AG09319 (cell line): ENCODE data around the gene USP48.

Source experiments
- DNase-seq: peaks from one replicate; pipeline ENCODE4 v3.0.0-alpha.2; 2010; ENCODE audit warnings: low read depth; ENCODE audit errors: extremely low read depth
- TF ChIP-seq, protein P1 (sequence below): IDR thresholded peaks from 2 replicates; pipeline ENCODE4 v1.5.1; 2011; ENCODE audit warnings: low read depth, mild to moderate bottlenecking, inconsistent platforms, low read length, moderate library complexity

Gene USP48

DNA sequence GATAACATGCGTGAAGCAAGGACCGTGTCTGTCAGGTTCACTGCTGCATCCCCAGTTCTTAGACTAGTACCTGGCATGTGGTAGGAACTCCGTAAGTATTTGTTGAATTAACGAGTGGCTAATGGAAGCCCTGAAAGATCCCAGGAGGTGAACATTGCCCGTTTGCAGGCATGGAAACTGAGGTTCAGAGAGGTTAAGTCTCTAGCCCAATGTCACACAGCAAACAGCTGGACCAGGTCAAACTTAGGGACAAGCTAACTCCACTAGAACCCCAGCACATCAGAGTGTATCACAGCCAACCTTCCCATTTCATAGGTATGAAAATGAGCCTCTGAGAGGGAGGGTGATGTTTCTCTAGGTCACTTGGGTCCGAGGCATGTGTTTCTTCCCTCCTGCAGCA, 141.4 kb downstream of the USP48 start:
- TF ChIP-seq, protein P1, sequence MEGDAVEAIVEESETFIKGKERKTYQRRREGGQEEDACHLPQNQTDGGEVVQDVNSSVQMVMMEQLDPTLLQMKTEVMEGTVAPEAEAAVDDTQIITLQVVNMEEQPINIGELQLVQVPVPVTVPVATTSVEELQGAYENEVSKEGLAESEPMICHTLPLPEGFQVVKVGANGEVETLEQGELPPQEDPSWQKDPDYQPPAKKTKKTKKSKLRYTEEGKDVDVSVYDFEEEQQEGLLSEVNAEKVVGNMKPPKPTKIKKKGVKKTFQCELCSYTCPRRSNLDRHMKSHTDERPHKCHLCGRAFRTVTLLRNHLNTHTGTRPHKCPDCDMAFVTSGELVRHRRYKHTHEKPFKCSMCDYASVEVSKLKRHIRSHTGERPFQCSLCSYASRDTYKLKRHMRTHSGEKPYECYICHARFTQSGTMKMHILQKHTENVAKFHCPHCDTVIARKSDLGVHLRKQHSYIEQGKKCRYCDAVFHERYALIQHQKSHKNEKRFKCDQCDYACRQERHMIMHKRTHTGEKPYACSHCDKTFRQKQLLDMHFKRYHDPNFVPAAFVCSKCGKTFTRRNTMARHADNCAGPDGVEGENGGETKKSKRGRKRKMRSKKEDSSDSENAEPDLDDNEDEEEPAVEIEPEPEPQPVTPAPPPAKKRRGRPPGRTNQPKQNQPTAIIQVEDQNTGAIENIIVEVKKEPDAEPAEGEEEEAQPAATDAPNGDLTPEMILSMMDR = no peak
- no peak for DNase-seq

DNA sequence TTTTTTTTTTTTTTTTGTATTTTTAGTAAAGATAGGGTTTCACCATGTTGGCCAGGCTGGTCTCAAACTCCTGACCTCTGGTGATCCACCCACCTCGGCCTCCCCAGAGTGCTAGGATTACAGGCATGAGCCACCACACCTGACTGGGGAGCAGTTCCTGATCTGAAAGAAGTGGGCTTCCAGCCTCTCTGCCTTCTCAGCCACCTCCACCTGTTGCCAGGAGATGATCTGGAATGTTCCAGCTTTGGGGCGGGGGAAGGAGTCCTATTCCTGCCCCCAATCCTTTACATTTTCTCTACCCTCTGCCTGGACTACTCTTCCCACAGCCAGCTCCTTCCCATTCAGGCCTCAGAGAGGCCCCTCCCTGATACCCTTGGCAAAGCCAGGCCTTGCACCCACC, 141.9 kb downstream of the USP48 start:
- no peak for DNase-seq
- TF ChIP-seq, protein P1 = no peak

DNA sequence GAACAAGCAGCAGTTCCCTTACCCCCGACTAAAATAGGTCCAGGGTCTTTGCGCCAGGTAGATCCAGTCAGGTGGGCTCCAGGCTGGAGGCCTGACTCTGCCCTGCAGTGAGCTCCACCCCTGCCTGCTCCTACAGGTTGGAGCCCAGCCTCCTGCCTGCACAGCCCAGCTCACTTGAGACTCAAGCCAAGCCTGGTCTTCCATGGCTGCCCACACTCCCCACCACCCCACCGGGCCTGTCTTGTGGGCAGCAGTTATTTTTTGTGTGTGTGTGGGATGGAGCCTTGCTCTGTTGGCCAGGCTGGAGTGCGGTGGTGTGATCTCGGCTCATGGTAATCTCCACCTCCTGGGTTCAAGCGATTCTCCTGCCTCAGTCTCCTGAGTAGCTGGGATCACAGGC, 142.3 kb downstream of the USP48 start:
- DNase-seq = no peak
- TF ChIP-seq, protein P1 = no peak

DNA sequence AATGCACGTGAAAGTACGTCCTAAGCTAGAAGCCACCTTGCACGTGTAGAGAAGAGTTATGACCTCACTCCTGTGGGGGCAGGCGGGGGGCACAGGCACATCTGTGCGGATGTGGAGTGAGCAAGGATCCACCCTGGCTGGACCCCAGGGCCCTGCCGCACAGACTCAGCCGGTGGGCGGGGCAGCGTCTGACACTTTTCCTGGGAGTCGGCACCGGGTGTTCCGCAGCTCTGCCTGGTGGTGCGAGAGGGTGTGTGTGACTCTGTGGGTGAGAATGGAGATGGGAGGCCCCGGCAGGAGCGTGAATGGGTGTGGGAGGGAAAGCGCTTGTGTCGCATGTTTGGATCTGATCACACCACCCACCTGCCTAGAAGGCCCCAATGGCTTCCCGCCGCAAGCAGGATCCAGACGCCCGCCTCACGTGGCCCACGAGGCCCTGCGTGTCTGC, 143.3 kb downstream of the USP48 start:
- DNase-seq = no peak
- TF ChIP-seq, protein P1 = no peak

DNA sequence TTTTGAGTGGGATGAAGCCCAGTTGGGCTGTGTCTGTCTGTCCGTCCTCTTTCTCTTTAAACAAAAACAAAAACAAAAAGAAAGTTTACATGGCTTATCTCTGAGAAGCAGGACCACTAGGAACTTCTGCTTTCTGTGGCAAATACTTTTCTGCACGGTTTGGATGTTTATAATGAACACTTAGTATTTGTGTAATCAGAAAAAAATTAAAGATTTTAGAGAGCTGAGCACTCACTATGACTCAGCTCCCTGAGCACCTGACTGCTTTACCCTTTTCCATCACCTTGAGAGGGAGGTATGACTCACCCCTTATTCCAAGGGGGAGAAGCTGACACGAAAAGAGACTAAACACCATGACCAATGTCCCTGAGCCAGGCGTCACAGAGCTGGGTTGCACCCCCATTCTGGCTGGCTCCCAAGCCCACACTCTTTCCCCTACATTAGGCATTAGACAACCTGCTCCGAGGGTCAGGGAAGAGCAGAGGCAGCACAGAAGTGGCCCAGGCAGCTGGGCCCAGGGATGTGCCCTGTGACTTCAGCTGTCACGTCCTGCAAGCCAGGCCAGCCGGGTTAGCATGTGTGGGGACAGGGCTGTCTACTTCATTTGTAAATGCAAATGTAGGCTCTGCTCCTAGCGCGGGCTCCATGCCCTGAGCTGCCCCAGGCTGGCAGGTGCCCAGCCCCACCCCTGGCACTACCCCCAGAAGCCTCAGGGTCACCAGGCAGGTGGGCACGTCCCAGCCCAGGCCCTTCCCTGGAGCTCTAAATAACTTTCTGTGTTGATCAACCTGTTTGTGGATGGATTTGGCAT, 144.2 kb downstream of the USP48 start:
- TF ChIP-seq, protein P1 = no peak
- no peak for DNase-seq

DNA sequence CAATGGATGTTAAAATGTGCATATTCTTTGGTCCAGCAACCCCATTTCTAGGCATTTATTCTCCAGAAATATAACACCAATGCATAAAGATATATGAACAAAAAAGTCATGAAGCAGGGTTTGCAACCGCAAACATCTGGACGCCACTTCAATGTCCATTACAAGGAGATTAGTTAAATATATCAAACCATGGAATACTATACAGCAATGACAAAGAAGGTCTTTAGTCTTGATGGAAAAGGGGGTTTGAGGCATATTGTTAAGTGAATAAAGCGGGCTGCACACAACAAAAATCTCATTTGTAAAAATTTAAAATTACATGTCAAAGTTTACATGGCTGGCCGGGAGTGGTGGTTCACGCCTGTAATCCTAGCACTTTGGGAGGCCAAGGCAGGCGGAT, 145.4 kb downstream of the USP48 start:
- DNase-seq = no peak
- TF ChIP-seq, protein P1 = no peak

DNA sequence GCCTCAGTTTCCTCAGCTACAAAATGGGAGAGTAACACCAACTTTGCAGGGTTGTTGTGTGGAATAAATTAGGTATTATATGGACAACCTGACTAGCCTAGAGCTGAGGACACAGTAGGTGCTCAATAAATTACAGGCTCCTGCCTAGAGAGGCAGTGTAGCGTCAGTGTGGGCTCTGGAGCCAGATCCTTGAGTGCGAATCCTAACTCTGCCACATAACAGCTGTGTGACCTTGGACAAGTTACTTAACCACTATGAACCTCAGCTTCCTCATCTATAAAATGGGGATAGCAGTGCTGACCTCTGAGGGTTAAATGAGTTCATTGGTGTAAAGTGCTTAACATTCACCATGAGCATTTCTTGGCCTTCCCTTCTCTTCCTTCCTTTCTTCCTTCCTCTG, 146.9 kb downstream of the USP48 start:
- DNase-seq = no peak
- TF ChIP-seq, protein P1 = no peak
